GM19035 (cell line): ENCODE results near the gene GGT6.

Source experiments
- ATAC-seq: cut with Tn5 transposase; IDR thresholded peaks from one replicate; pipeline ENCODE4 v1.9.1; 2021; ENCODE audit not compliant: unreplicated experiment

GGT6 gene

GRCh38 chr17:4507361-4508111 is 52.8 kb downstream of the GGT6 start:
- ATAC-seq, result no peak
